ENCODE results near the gene BICDL1.

- peak; percentile 28; the same call in 1 of the 2 replicates for TF ChIP-seq POLR2A (IDR thresholded peaks at IDR 0.05; ENCODE audit: low read depth, low read length)
- TF ChIP-seq POLR2AphosphoS5 (IDR thresholded peaks at IDR 0.05; ENCODE audit: low read depth, low read length), result no peak
Observed at GRCh38 chr12:120086801-120087621, 98.0 kb downstream of the BICDL1 start.
